H1 (cell line): Measurements from ENCODE around the gene TTC23. TPM values are rescaled to one million over a fixed set of nuclear protein-coding genes. Genes with fewer than 3 reads are reported as not detected.

Experiments
- CTCF ChIA-PET: fragments of 300-600 bp; sonication (Branson Sonifier 250); formaldehyde crosslinking; loops from one replicate; lab custom pipeline; 2021; ENCODE audit not compliant: partially characterized antibody; lab: Charles Lee
- POLR2A ChIA-PET: fragments of 300-600 bp; sonication (Branson Sonifier 250); formaldehyde crosslinking; loops from one replicate; lab custom pipeline; 2021; ENCODE audit warnings: inconsistent platforms; ENCODE audit not compliant: partially characterized antibody; lab: Charles Lee
- DNase-seq, 2 experiments: peaks; one replicate each; pipeline versions ENCODE4 v3.0.0 to v3.0.0-alpha.2; 2010 to 2022; ENCODE audit warnings: low spot score in 2 of 2, low read depth in 1 of 2, mixed read lengths in 1 of 2
- FAIRE-seq: peaks from 2 replicates; lab custom pipeline; 2011; peaks lifted over from hg19 to GRCh38; lab: Jason Lieb, UNC
- H2AFZ ChIP-seq: 2 replicates; pipeline ENCODE4 v1.8.1; 2012; ENCODE audit warnings: low read length, inconsistent platforms
- H2AK5ac ChIP-seq: 2 replicates; pipeline ENCODE4 v1.6.1; 2013; ENCODE audit warnings: low read depth, low read length
- H2BK120ac ChIP-seq: replicated peaks from 2 replicates; pipeline ENCODE3; 2013; ENCODE audit warnings: low read depth, low read length, inconsistent platforms
- H2BK12ac ChIP-seq: 2 replicates; pipeline ENCODE4 v1.6.1; 2013; ENCODE audit warnings: low read depth, low read length
- H2BK15ac ChIP-seq: 2 replicates; pipeline ENCODE4 v1.6.1; 2013; ENCODE audit warnings: low read length
- H2BK20ac ChIP-seq: 2 replicates; pipeline ENCODE4 v1.6.1; 2013; ENCODE audit warnings: low read length
- H2BK5ac ChIP-seq: 2 replicates; pipeline ENCODE4 v1.6.1; 2013; ENCODE audit warnings: low read depth, low read length
- H3K14ac ChIP-seq: 2 replicates; pipeline ENCODE4 v1.6.1; 2013; ENCODE audit warnings: inconsistent platforms; ENCODE audit not compliant: insufficient read length
- H3K18ac ChIP-seq: 2 replicates; pipeline ENCODE4 v1.6.1; 2013; ENCODE audit warnings: low read length; ENCODE audit errors: extremely low read depth
- H3K23ac ChIP-seq: 2 replicates; pipeline ENCODE4 v1.6.1; 2013; ENCODE audit warnings: inconsistent platforms; ENCODE audit not compliant: insufficient read length
- H3K23me2 ChIP-seq: 2 replicates; pipeline ENCODE4 v1.6.1; 2013; ENCODE audit warnings: low read depth, low read length
- H3K27ac ChIP-seq: 2 replicates; pipeline ENCODE4 v1.6.1; 2011; ENCODE audit warnings: low read depth, low read length, inconsistent platforms
- H3K27me3 ChIP-seq, 4 experiments: replicated peaks in 1 of 4; 1 replicate in 1 of 4; 2 replicates in 3 of 4; pipeline versions ENCODE4 v1.6.1 to v1.8.1; 2011 to 2013; ENCODE audit warnings: low read length in 3 of 4, mild to moderate bottlenecking in 3 of 4, inconsistent platforms in 2 of 4, mixed read lengths in 2 of 4, moderate library complexity in 1 of 4; ENCODE audit not compliant: control insufficient read depth in 3 of 4, insufficient read depth in 3 of 4; ENCODE audit errors: extremely low read depth in 1 of 4
- H3K36me3 ChIP-seq, 4 experiments: 2 replicates each; pipeline versions ENCODE4 v1.6.1 to v1.8.1; 2011 to 2013; ENCODE audit warnings: mild to moderate bottlenecking in 4 of 4, low read length in 3 of 4, moderate library complexity in 2 of 4, control low read depth in 1 of 4, inconsistent platforms in 1 of 4; ENCODE audit not compliant: insufficient read depth in 4 of 4, control insufficient read depth in 2 of 4
- H3K4ac ChIP-seq: replicated peaks from 2 replicates; pipeline ENCODE3; 2013; ENCODE audit warnings: low read length, low read depth, mixed read lengths, inconsistent platforms; ENCODE audit not compliant: insufficient read length
- H3K4me1 ChIP-seq, 4 experiments: replicated peaks in 1 of 4; 1 replicate in 1 of 4; 2 replicates in 3 of 4; pipeline versions ENCODE4 v1.6.1 to v1.8.1; 2011 to 2013; ENCODE audit warnings: low read length in 3 of 4, inconsistent platforms in 2 of 4, mixed read lengths in 1 of 4; ENCODE audit not compliant: insufficient read depth in 4 of 4, control insufficient read depth in 3 of 4
- H3K4me2 ChIP-seq, 2 experiments: 2 replicates each; pipeline versions ENCODE4 v1.6.1 to v1.8.1; 2011 to 2013; ENCODE audit warnings: low read depth in 2 of 2, low read length in 2 of 2, control low read depth in 1 of 2, inconsistent platforms in 1 of 2, mild to moderate bottlenecking in 1 of 2; ENCODE audit not compliant: insufficient read depth in 1 of 2
- H3K4me3 ChIP-seq, 4 experiments: fragments of 200-600, 300-600 bp in 1 of 4; sonication (generic), shearing (Covaris generic), sonication (Bioruptor Twin) in 1 of 4; 2 replicates each; pipeline versions ENCODE4 v1.5.1 to v1.8.1; 2011 to 2016; ENCODE audit warnings: low read length in 4 of 4, low read depth in 3 of 4, control low read depth in 2 of 4, inconsistent platforms in 2 of 4, mild to moderate bottlenecking in 2 of 4, mixed read lengths in 1 of 4, moderate library complexity in 1 of 4; ENCODE audit not compliant: insufficient read depth in 2 of 4; ENCODE audit errors: extremely low read depth in 1 of 4
- H3K56ac ChIP-seq: replicated peaks from 2 replicates; pipeline ENCODE3; 2013; ENCODE audit warnings: low read depth, mild to moderate bottlenecking, mixed read lengths, low read length, inconsistent platforms; ENCODE audit not compliant: insufficient read length
- H3K79me1 ChIP-seq: 2 replicates; pipeline ENCODE4 v1.6.1; 2013; ENCODE audit warnings: low read depth, low read length, control low read depth
- H3K79me2 ChIP-seq, 2 experiments: 2 replicates each; pipeline versions ENCODE4 v1.6.1 to v1.8.1; 2012 to 2013; ENCODE audit warnings: low read length in 2 of 2, mild to moderate bottlenecking in 2 of 2, inconsistent platforms in 1 of 2; ENCODE audit not compliant: insufficient read depth in 2 of 2, control insufficient read depth in 1 of 2
- H3K9ac ChIP-seq, 4 experiments: replicated peaks in 1 of 4; 1 replicate in 1 of 4; 2 replicates in 3 of 4; pipeline versions ENCODE4 v1.6.1 to v1.8.1; 2011 to 2013; ENCODE audit warnings: low read depth in 3 of 4, low read length in 3 of 4, control low read depth in 2 of 4, mild to moderate bottlenecking in 2 of 4, moderate library complexity in 2 of 4, inconsistent platforms in 1 of 4; ENCODE audit errors: extremely low read depth in 1 of 4
- H3K9me3 ChIP-seq, 2 experiments: 2 replicates each; pipeline versions ENCODE4 v1.6.1 to v1.8.1; 2012 to 2013; ENCODE audit warnings: mild to moderate bottlenecking in 2 of 2, moderate library complexity in 2 of 2, control low read depth in 1 of 2, inconsistent platforms in 1 of 2, low read depth in 1 of 2, low read length in 1 of 2, mixed read lengths in 1 of 2; ENCODE audit not compliant: insufficient read depth in 2 of 2
- H4K20me1 ChIP-seq, 2 experiments: replicated peaks in 1 of 2; 2 replicates each; pipeline versions ENCODE3 to v1.8.1; 2011 to 2013; ENCODE audit warnings: inconsistent platforms in 2 of 2, low read length in 2 of 2, mild to moderate bottlenecking in 1 of 2; ENCODE audit not compliant: insufficient read depth in 2 of 2, control insufficient read depth in 1 of 2
- H4K5ac ChIP-seq: 2 replicates; pipeline ENCODE4 v1.6.1; 2013; ENCODE audit warnings: low read length, low read depth, mixed read lengths, inconsistent platforms; ENCODE audit not compliant: insufficient read length
- H4K8ac ChIP-seq: 2 replicates; pipeline ENCODE4 v1.8.0; 2013; ENCODE audit warnings: mild to moderate bottlenecking, moderate library complexity, low read length, inconsistent platforms; ENCODE audit not compliant: insufficient read depth; ENCODE audit errors: extremely low read depth
- H4K91ac ChIP-seq: replicated peaks from 2 replicates; pipeline ENCODE3; 2013; ENCODE audit warnings: low read length, mixed read lengths, inconsistent platforms; ENCODE audit not compliant: insufficient read length
- E2F6 ChIP-seq: IDR thresholded peaks from 2 replicates; pipeline ENCODE4 v1.6.1; 2012; ENCODE audit warnings: inconsistent platforms
- SIX5 ChIP-seq: IDR thresholded peaks from 2 replicates; pipeline ENCODE4 v1.6.1; 2011; ENCODE audit warnings: mild to moderate bottlenecking, low read depth, low read length
- WGBS, 2 experiments: shearing (Covaris generic) in 1 of 2; methylation state at CpG; one replicate each; pipeline versions ENCODE4 v1.1.6 to v1.1.7; 2013 to 2015; ENCODE audit warnings: low lambda C conversion rate in 2 of 2, mixed read lengths in 2 of 2, inconsistent platforms in 1 of 2, low coverage in 1 of 2, missing lambda C conversion rate in 1 of 2; ENCODE audit not compliant: insufficient replicate concordance in 2 of 2, insufficient coverage in 1 of 2, insufficient read length in 1 of 2; ENCODE audit errors: extremely low coverage in 1 of 2, missing lambda C conversion rate in 1 of 2; 5-methylcytosine and 5-hydroxymethylcytosine counted together
- polyA plus RNA-seq, 7 experiments: library from polyadenylated mRNA; depleted of rRNA in 3 of 7; stranded (reverse) in 5 of 7; unstranded in 2 of 7; fragments of >200 nt in 5 of 7; fragments of 200-250 nt in 2 of 7; gene quantifications; 1 replicate in 5 of 7; 2 replicates in 1 of 7; 4 replicates in 1 of 7; pipeline versions ENCODE4 v1.2.1 to v1.2.3, GENCODE V29; 2011 to 2013; ENCODE audit warnings: missing spikeins in 2 of 7, mixed read lengths in 2 of 7
- total RNA-seq: library from RNA; stranded (reverse); fragmentation: NEBNext Ultra II Directional; extraction: Animal tissue kit (Norgen Biotek cat#: 25700); gene quantifications from 2 replicates; pipeline ENCODE4 v1.2.1, GENCODE V29; 2021

The TTC23 gene
- total and polyA plus RNA-seq, 2 of the 8 experiments (the other 6 are each of a cell fraction or from before 2014, with no cell fraction given) = 4.8 to 23.0 TPM

- Histone ChIP-seq H3K79me2 (no peaks in the 10 kb centered on the region), H3K23me2 (no peaks in the 10 kb centered on the region), H2BK20ac (no peak overlapping the region), H3K4me2 (no peak overlapping the region), H3K79me1 (no peaks in the 10 kb centered on the region), H3K23ac (no peak overlapping the region), H2AFZ (no peak overlapping the region), H3K27ac (no peak overlapping the region), H3K27me3 (no peaks in the 10 kb centered on the region), H2BK15ac (no peak overlapping the region), H2BK5ac (no peak overlapping the region), H3K4ac (no peak overlapping the region), H3K4me1 (no peaks in the 10 kb centered on the region), H3K36me3 (peaks cover 0 to 3% (median 0%) of the 10 kb centered on the region in 4 experiments; a peak in 1 of 8 replicates), H3K4me3 (no peak overlapping the region), H3K14ac (no peak overlapping the region), H3K9me3 (no peaks in the 10 kb centered on the region), H2BK12ac (no peak overlapping the region), H3K18ac (no peak overlapping the region), H3K9ac (no peak overlapping the region), H2BK120ac (no peak overlapping the region), H4K20me1 (no peaks in the 10 kb centered on the region), H4K5ac (no peak overlapping the region), H3K56ac (no peak overlapping the region), H4K91ac (no peak overlapping the region), H4K8ac (no peak overlapping the region), H2AK5ac (no peak overlapping the region)
- POLR2A ChIA-PET = no interaction called here
- WGBS, 2 experiments = 87% methylated on average over 3 of the region's 3 CpGs; no CpG with 5 or more reads in 1 of the 2 experiments
- DNase-seq (no peak), FAIRE-seq (no peak)
- no peak for TF ChIP-seq SIX5
- TF ChIP-seq E2F6 = no peak
- CTCF ChIA-PET = interaction anchor here (1.4 kb wide), 1 partner anchor 26 kb away, joined by 3 read pairs; no protein-coding TSS in a partner anchor
These were observed 10.5 kb downstream of the TTC23 start for GRCh38 chr15:99238849-99239248.
